Suprapubic skin (tissue), 4 donors: ENCODE results near the gene ZFP36L2. TPM values are rescaled to one million over a fixed set of nuclear protein-coding genes. Genes with fewer than 3 reads are reported as not detected.

Experiments used
- DNase-seq, 2 donors: peaks; one replicate each; pipeline ENCODE4 v3.0.0-alpha.2; 2019; ENCODE audit warnings: low spot score in 2 of 2
- H3K27ac ChIP-seq: fragments of 200-600 bp; sonication (generic); one replicate; pipeline ENCODE4 v1.5.1; 2019
- H3K27me3 ChIP-seq: fragments of 200-600 bp; sonication (generic); one replicate; pipeline ENCODE4 v1.5.1; 2019
- H3K36me3 ChIP-seq: fragments of 200-600 bp; sonication (generic); one replicate; pipeline ENCODE4 v1.5.1; 2019
- H3K4me1 ChIP-seq: fragments of 200-600 bp; sonication (generic); one replicate; pipeline ENCODE4 v1.5.1; 2019
- H3K4me3 ChIP-seq: fragments of 200-600 bp; sonication (generic); one replicate; pipeline ENCODE4 v1.5.1; 2019; ENCODE audit warnings: mild to moderate bottlenecking
- H3K9me3 ChIP-seq: fragments of 200-600 bp; sonication (generic); one replicate; pipeline ENCODE4 v1.5.1; 2019
- EP300 ChIP-seq: sonication (generic); formaldehyde crosslinking; IDR thresholded peaks from one replicate; pipeline ENCODE4 v1.6.1; 2017; ENCODE audit warnings: antibody characterized with exemption
- POLR2A ChIP-seq, 2 donors: fragments of 450-650 bp; IDR thresholded peaks; one replicate each; pipeline ENCODE4 v1.6.1; 2017; ENCODE audit warnings: antibody characterized with exemption in 2 of 2, mild to moderate bottlenecking in 2 of 2, moderate library complexity in 2 of 2
- POLR2AphosphoS5 ChIP-seq, 3 donors: sonication (generic); formaldehyde crosslinking; IDR thresholded peaks; one replicate each; pipeline ENCODE4 v1.6.1; 2017; ENCODE audit warnings: antibody characterized with exemption in 3 of 3
- WGBS: methylation state at CpG from one replicate; pipeline ENCODE4 v1.1.5; 2018; 5-methylcytosine and 5-hydroxymethylcytosine counted together
- total RNA-seq, 4 donors: library from RNA; depleted of rRNA; stranded (reverse); fragments of >200 nt; gene quantifications; one replicate each; pipeline ENCODE4 v1.1.0, GENCODE V29; 2016
- TF ChIP-seq, protein P1 (sequence below), 2 donors: fragments of 200-600 bp in 1 of 2; fragments of 450-650 bp in 1 of 2; sonication (generic) in 1 of 2; IDR thresholded peaks; one replicate each; pipeline ENCODE4 v1.5.1; 2016 to 2019; ENCODE audit warnings: antibody characterized with exemption in 2 of 2, mild to moderate bottlenecking in 1 of 2, moderate library complexity in 1 of 2

Gene ZFP36L2
- total RNA-seq, 4 donors from 2014 or later, result 198 to 238 (median 223) TPM

DNA sequence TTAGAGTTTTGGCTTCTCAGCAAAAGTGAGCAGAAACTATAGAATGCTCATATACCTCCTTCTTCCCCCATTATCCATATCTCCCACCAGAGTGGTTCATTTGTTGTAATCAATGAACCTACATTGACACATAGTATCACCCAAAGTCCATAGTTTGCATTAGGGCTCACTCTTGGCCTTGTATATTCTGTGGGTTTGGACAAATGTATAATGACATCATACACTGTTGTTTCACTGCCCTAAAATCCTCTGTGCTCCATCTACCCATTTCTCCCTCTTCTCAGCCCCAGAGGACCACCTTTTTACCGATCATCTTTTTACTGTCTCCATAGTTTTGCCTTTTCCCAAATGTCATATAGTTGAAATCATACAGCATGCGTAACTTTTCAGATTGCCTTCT is 24.1 kb downstream of the ZFP36L2 start:
- H3K27ac ChIP-seq, result no peak overlapping the region
- no peaks in the 10 kb centered on the region for H3K4me1 ChIP-seq
- no peaks in the 10 kb centered on the region for H3K9me3 ChIP-seq
- DNase-seq, result no peak
- no peaks in the 10 kb centered on the region for H3K36me3 ChIP-seq
- TF ChIP-seq POLR2A (IDR thresholded peaks at IDR 0.05) (no peak), POLR2AphosphoS5 (IDR thresholded peaks at IDR 0.05) (no peak), EP300 (no peak)
- TF ChIP-seq, protein P1, sequence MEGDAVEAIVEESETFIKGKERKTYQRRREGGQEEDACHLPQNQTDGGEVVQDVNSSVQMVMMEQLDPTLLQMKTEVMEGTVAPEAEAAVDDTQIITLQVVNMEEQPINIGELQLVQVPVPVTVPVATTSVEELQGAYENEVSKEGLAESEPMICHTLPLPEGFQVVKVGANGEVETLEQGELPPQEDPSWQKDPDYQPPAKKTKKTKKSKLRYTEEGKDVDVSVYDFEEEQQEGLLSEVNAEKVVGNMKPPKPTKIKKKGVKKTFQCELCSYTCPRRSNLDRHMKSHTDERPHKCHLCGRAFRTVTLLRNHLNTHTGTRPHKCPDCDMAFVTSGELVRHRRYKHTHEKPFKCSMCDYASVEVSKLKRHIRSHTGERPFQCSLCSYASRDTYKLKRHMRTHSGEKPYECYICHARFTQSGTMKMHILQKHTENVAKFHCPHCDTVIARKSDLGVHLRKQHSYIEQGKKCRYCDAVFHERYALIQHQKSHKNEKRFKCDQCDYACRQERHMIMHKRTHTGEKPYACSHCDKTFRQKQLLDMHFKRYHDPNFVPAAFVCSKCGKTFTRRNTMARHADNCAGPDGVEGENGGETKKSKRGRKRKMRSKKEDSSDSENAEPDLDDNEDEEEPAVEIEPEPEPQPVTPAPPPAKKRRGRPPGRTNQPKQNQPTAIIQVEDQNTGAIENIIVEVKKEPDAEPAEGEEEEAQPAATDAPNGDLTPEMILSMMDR (IDR thresholded peaks at IDR 0.05), result no peak
- H3K27me3 ChIP-seq, result no peaks in the 10 kb centered on the region
- WGBS, result 48% methylated on average over 2 of the region's 2 CpGs
- H3K4me3 ChIP-seq, result no peak overlapping the region

DNA sequence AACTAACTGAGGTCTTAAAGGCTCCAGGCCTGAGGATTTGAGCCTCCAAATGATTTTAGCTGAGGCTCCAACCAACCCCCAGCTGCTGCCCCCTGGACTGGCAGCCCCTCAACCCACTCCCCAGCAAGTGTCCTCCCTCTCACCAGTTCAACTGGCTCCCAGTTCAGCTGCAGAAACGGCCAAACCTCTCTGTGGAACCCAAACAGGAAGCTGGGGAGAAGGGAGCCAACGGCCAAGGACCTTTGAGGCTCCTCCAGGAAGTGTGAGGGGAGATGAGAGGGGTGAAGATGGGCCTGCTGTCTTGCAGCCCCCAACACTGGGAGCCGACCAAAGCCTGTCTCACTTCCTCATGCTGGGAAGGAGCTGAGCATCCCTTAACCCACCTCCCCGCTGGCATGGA is 24.9 kb downstream of the ZFP36L2 start:
- WGBS, result 59% methylated on average over 4 of the region's 4 CpGs
- no peaks in the 10 kb centered on the region for H3K4me1 ChIP-seq
- H3K27ac ChIP-seq, result no peak overlapping the region
- no peaks in the 10 kb centered on the region for H3K9me3 ChIP-seq
- H3K36me3 ChIP-seq, result no peaks in the 10 kb centered on the region
- DNase-seq, result no peak
- H3K27me3 ChIP-seq, result no peaks in the 10 kb centered on the region
- no peak for TF ChIP-seq POLR2A (IDR thresholded peaks at IDR 0.05)
- TF ChIP-seq POLR2AphosphoS5 (IDR thresholded peaks at IDR 0.05), result no peak
- TF ChIP-seq EP300, result no peak
- TF ChIP-seq, protein P1 (IDR thresholded peaks at IDR 0.05), result no peak
- no peak overlapping the region for H3K4me3 ChIP-seq

DNA sequence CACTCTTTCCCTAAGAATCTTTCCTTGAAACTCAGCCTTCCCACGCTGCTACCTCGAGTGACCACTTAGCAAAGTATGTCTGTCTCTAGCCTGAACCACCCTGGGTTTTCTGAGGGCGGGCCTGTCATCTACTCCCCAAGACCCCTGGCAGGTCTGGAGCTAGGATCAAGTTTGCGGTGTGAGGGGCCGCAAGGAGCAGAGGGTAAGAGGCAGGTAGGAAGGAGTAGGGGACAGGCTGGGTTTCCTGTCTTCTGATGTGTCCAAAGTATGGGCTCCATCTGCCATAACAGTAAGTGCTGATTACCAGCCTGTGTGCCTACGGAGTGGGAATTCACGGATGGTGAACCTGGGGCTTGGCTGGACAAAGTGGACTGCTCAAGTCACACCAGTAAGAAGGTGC is 25.4 kb downstream of the ZFP36L2 start:
- no peak for DNase-seq
- H3K36me3 ChIP-seq, result no peaks in the 10 kb centered on the region
- H3K4me1 ChIP-seq, result no peaks in the 10 kb centered on the region
- 96% methylated on average over 5 of the region's 7 CpGs for WGBS
- H3K9me3 ChIP-seq, result no peaks in the 10 kb centered on the region
- no peak for TF ChIP-seq POLR2AphosphoS5 (IDR thresholded peaks at IDR 0.05)
- no peak for TF ChIP-seq EP300
- TF ChIP-seq, protein P1 (IDR thresholded peaks at IDR 0.05), result no peak
- TF ChIP-seq POLR2A (IDR thresholded peaks at IDR 0.05), result no peak
- no peaks in the 10 kb centered on the region for H3K27me3 ChIP-seq
- no peak overlapping the region for H3K4me3 ChIP-seq
- H3K27ac ChIP-seq, result no peak overlapping the region

DNA sequence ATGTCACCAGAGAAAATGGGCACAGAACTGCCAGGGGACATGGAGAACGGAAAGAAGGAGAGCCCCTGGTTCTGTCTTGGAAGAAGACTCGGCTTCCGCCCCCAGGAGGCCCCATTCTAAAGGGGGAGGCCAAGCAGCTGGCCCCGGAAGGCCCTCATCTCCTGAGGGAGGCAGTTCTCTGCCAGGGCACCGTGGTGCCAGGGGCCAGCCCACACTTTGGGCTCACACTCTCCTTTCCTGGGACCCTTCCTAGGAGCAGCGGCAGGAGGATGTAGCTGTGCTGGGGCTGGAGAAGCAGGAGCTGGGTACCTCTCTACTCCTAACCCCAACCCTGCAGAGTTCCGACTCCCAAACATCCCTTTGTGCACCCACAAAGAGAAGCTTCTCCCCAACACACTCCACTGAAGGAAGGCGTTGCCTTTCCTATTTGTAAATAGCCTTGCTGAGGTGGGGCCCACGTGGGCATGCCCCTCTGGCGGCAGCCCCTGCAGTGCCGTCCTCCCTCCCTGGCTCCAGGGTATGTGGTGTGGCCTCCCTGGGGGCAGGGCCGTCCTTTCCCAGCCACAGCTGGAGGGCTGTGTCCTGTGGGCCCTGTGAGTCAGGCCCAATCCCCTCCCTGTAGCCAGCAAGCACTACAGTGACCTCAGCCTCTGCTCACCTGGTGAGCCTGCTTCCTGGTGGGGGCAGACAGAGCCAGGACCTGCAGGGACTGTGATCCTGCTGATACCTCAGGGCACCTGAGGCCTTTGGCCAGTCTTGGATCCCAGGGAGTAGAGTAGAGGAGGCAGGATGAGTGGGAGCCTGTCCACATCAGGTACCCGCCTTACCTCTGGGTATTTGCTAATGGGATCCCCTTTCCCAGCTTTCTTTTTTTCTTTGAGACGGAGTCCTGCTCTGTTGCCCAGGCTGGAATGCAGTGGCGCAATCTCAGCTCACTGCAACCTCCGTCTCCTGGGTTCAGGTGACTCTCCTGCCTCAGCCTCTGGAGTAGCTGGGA is 26.6 kb downstream of the ZFP36L2 start:
- DNase-seq, result no peak
- Histone ChIP-seq H3K4me3 (no peak overlapping the region), H3K27me3 (no peaks in the 10 kb centered on the region), H3K4me1 (no peaks in the 10 kb centered on the region), H3K36me3 (no peaks in the 10 kb centered on the region), H3K27ac (no peak overlapping the region), H3K9me3 (no peaks in the 10 kb centered on the region)
- TF ChIP-seq POLR2A (IDR thresholded peaks at IDR 0.05), result no peak
- 77% methylated on average over 15 of the region's 16 CpGs for WGBS

DNA sequence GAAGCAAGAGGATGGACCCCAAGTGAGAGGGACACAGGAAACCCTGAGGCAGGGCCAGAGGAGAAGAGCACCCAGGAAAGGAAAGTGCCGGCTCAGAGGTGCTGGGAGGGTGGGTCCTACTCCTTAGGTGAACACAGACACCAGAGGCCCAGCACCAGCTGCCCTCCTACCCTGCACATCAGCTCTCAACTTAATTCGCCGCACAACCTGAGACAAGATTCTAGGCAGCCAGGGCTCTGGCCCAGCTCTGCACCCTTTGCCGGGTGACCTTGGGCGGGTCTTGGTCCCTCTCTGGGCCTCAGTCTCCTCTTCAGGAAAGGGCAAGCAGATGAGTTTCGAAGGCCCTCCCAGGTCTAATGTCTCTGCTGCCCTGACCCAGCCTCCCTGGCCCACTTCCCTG is 28.1 kb downstream of the ZFP36L2 start:
- Histone ChIP-seq H3K27me3 (no peaks in the 10 kb centered on the region), H3K9me3 (no peaks in the 10 kb centered on the region), H3K27ac (no peak overlapping the region), H3K4me3 (no peak overlapping the region), H3K36me3 (no peaks in the 10 kb centered on the region), H3K4me1 (peaks cover 3% of the 10 kb centered on the region)
- no peak for DNase-seq
- WGBS, result 98% methylated on average over 6 of the region's 6 CpGs
- no peak for TF ChIP-seq EP300
- no peak for TF ChIP-seq POLR2AphosphoS5 (IDR thresholded peaks at IDR 0.05)
- no peak for TF ChIP-seq POLR2A (IDR thresholded peaks at IDR 0.05)
- TF ChIP-seq, protein P1 (IDR thresholded peaks at IDR 0.05), result no peak
